Large intestine (tissue), 3 donors: ENCODE results near the gene KLHL29. TPM values are rescaled to one million over a fixed set of nuclear protein-coding genes. Genes with fewer than 3 reads are reported as not detected.

Experiments
- DNase-seq, 2 donors: peaks; one replicate each; pipeline versions ENCODE4 v3.0.0 to v3.0.0-alpha.2; 2013
- H3K27ac ChIP-seq: one replicate; pipeline ENCODE4 v1.5.1; 2013; ENCODE audit warnings: low read length
- H3K27me3 ChIP-seq: 2 replicates; pipeline ENCODE4 v1.6.1; 2013; ENCODE audit warnings: low read length; ENCODE audit not compliant: control insufficient read depth, insufficient read depth
- H3K36me3 ChIP-seq: 2 replicates; pipeline ENCODE4 v1.6.1; 2013; ENCODE audit warnings: low read length; ENCODE audit not compliant: control insufficient read depth, insufficient read depth
- H3K4me1 ChIP-seq: one replicate; pipeline ENCODE4 v1.6.1; 2013; ENCODE audit warnings: low read length; ENCODE audit not compliant: control insufficient read depth, insufficient read depth
- H3K4me3 ChIP-seq: one replicate; pipeline ENCODE4 v1.5.1; 2013; ENCODE audit warnings: low read length
- H3K9me3 ChIP-seq: one replicate; pipeline ENCODE4 v1.6.1; 2013; ENCODE audit warnings: mild to moderate bottlenecking, low read depth, low read length, moderate library complexity; ENCODE audit not compliant: control insufficient read depth
- WGBS: methylation state at CpG from one replicate; pipeline ENCODE4 v1.1.5; 2013; ENCODE audit warnings: low lambda C conversion rate; ENCODE audit not compliant: insufficient coverage; 5-methylcytosine and 5-hydroxymethylcytosine counted together
- polyA plus RNA-seq: library from polyadenylated mRNA; unstranded; fragments of 120-200 nt; gene quantifications from one replicate; pipeline ENCODE4 v1.2.1, GENCODE V29; 2013

KLHL29 gene
- polyA plus RNA-seq, 1 donor, result 5.9 TPM

DNA sequence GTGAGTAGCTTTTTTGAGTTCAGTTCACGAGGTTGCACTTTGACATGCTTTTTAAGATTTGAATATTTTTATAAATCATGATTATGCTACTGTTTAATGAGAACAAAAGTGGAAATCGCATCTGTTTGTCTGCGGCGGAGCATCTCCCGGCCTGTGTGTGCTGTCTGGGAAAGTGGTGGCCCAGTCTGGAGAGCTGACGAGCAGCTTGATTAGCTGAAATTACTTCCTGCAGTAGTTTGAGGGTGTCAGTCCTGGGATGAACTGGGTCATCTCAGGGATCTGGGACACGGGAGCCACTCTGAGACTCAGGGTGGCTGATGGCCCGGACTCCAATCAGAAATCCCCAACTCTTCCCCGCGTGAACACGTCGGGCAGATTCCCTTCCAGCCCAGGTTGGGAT lies 115.9 kb downstream of the KLHL29 start:
- 80% methylated on average over 1 of the region's 12 CpGs for WGBS
- Histone ChIP-seq H3K36me3 (no peaks in the 10 kb centered on the region), H3K27me3 (peaks cover 6% of the 10 kb centered on the region), H3K4me1 (no peaks in the 10 kb centered on the region), H3K9me3 (no peaks in the 10 kb centered on the region), H3K27ac (no peak overlapping the region), H3K4me3 (no peak overlapping the region)
- no peak for DNase-seq

DNA sequence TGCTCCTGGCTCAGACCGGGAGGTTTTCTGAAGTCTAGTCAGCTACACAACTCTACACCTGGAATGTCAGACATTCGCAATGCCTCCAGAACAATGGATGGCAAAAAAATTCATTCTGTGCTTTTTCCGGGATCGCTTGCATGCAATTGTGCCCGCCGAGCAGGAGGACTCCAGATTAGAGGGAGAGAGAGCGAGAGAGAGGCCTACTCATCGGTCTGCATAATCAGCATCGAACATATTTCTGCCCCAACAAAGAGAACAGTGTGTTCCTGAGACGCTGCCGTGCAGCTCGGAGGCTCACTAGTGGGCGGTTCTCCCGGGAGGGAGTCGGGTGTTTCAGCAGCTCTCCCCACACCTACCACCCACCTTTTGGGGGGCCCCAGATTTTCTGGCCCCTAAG lies 117.1 kb downstream of the KLHL29 start:
- Histone ChIP-seq H3K27me3 (peaks cover 6% of the 10 kb centered on the region), H3K4me3 (no peak overlapping the region), H3K27ac (no peak overlapping the region), H3K36me3 (no peaks in the 10 kb centered on the region), H3K9me3 (no peaks in the 10 kb centered on the region), H3K4me1 (no peaks in the 10 kb centered on the region)
- no CpG with 5 or more reads among the region's 15 CpGs for WGBS
- DNase-seq, result no peak

DNA sequence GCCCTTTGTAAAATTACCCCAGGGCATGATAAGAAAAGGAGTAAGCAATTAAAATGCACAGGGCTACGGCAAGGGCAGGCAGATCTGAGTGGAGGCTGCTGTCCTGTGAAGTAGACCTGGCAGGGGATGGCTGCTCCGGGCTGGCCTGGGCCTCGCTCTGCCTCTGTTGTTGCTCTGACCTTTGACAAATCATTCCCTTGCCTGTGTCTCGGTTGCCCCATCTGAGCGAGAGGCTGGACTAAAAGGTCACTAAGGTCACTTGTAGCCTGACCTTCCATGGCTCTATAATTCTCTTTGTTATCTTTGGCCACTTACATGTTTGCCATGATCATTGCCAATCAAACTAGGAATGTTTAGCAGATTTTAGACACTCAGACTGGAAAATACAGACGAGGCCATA lies 118.1 kb downstream of the KLHL29 start:
- no CpG with 5 or more reads among the region's 6 CpGs for WGBS
- H3K36me3 ChIP-seq, result no peaks in the 10 kb centered on the region
- no peak overlapping the region for H3K27ac ChIP-seq
- H3K27me3 ChIP-seq, result peaks cover 3% of the 10 kb centered on the region
- no peak for DNase-seq
- no peak overlapping the region for H3K4me3 ChIP-seq
- H3K9me3 ChIP-seq, result no peaks in the 10 kb centered on the region
- no peaks in the 10 kb centered on the region for H3K4me1 ChIP-seq

DNA sequence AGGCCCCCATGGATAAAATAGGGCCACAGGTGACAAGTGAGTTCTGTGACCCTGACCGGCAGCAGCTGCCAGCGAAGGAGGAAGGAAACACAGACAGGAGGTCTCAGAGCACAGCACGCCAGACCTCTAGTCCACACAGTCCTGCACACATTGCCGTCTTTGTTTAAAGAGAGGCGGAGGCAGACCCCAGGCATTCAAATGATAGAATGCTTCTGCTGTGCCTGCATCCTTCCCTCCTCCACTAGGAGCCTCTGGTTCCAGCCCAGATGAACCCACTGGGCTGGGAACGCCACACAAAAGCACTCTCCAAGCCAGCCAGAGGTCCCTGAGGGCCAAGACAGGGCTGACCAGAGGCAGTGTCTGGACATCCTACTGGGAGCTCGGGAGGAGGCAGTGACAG lies 118.7 kb downstream of the KLHL29 start:
- Histone ChIP-seq H3K36me3 (no peaks in the 10 kb centered on the region), H3K4me1 (no peaks in the 10 kb centered on the region), H3K4me3 (no peak overlapping the region), H3K27me3 (no peaks in the 10 kb centered on the region), H3K27ac (no peak overlapping the region), H3K9me3 (no peaks in the 10 kb centered on the region)
- no CpG with 5 or more reads among the region's 7 CpGs for WGBS
- no peak for DNase-seq

DNA sequence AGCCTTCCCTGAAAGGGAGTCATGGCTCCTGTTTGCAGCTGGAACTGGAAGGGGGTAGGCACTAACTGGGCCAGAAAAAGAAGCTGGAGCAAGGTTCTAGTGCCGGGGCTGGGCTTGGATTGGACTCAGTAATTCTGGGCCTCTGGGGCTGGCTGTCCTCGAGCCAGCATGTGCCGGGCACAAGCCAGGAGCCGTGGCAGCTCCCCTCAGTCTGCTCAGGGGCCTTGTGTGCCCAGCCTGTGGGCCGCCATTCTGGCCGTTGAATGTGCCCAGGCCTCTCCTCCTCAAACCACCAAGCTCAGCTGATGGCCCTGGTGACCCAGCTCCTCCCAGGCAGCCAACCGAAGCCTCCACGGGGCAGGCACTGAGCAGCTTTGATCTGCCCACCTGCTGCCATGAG lies 119.6 kb downstream of the KLHL29 start:
- Histone ChIP-seq H3K9me3 (no peaks in the 10 kb centered on the region), H3K27me3 (no peaks in the 10 kb centered on the region), H3K27ac (no peak overlapping the region), H3K36me3 (no peaks in the 10 kb centered on the region), H3K4me3 (no peak overlapping the region), H3K4me1 (no peaks in the 10 kb centered on the region)
- WGBS, result no CpG with 5 or more reads among the region's 8 CpGs
- no peak for DNase-seq

DNA sequence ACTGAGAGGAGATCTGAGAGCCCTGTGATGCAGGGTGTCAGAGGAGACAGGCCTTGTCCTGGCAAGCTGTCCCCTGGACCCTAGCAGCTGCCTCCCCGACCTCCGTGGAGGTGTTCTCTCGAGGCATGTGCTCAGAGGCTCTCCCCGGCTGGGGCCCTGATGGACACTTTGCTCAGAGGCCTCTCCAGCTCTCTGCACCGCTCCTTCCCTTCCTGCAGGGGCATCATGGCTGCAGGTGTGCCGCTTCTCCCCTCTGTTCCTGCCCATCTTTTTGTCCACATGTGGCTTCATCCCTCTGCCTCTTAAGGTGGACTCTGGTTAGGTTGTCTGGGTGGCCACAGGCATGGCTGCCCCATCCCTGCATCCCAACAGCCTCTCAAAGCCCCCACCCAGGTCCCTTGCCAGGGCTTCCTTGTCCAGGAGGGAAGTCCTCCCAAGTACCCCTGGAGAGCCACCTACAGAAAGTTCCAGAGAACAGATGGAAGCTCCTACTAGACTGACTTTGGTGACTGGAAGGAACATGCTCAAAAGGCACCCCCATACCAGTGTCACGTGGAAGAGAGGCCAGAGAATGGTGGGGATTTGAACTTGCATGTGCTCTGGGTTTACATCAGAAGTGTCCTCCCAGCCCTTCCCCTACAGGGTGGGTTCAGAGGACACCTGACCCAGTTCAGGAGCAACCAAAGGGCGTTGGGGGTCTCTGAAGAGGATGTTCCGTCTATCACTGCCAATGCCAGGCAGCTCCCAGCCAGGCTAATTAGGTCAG lies 120.4 kb downstream of the KLHL29 start:
- H3K9me3 ChIP-seq, result no peaks in the 10 kb centered on the region
- no peak overlapping the region for H3K27ac ChIP-seq
- no peak overlapping the region for H3K4me3 ChIP-seq
- WGBS, result no CpG with 5 or more reads among the region's 9 CpGs
- no peaks in the 10 kb centered on the region for H3K27me3 ChIP-seq
- no peak for DNase-seq
- no peaks in the 10 kb centered on the region for H3K36me3 ChIP-seq
- no peaks in the 10 kb centered on the region for H3K4me1 ChIP-seq

DNA sequence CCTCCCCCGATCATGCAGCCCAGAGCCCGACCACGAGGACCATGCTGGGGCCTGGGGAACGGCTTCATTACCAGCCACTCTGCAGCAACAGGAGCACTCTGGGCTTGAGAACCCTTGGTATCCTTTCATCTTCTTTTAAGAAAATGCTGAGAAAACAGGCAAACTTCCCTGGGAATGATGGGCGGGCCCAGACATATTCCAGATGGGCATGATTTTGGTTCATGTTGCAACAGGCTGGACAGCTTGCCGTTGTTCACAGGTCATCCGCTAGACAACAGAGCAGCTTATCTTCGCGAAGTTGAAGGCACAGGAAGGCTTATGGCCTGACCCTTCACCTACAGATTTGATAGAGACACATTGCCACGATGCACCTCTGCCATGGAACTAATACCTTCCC lies 121.0 kb downstream of the KLHL29 start:
- Histone ChIP-seq H3K9me3 (no peaks in the 10 kb centered on the region), H3K4me1 (no peaks in the 10 kb centered on the region), H3K27me3 (no peaks in the 10 kb centered on the region), H3K4me3 (no peak overlapping the region), H3K36me3 (no peaks in the 10 kb centered on the region), H3K27ac (no peak overlapping the region)
- no CpG with 5 or more reads among the region's 10 CpGs for WGBS
- no peak for DNase-seq

DNA sequence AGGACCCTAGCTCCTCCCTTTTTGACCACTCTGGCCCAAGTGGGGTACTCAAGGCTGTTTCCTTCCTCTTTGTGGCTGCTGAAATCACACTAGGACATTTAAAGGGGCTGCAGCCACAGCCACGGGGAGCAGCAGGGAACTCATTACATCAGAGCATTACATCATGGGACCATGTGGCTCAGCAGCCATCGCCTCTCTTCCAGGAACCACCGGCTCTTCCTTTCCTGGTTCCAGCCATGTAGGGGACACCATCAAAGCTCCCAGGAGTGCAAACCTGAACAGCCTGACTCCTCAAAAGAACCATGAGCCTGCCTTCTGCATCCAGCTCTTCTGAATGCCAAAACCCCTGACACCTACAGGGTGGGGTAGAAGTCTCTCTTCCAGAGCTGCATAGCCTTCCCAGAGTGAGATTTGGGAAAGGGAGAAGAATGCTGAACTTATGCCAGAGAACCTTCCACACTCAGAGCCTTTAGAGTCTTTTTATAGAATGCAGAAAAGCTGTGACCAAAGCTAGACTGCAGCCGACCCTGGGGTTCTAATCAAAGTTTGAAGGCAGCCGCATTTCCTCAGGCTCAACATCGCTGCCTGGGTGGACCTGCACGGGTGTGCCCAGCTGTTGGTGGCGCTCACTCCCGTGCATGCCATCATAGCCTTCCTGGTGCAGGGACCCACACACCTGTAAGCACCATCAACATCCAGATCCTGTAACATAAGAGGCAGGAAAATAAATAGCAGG lies 121.7 kb downstream of the KLHL29 start:
- Histone ChIP-seq H3K4me1 (no peaks in the 10 kb centered on the region), H3K27me3 (no peaks in the 10 kb centered on the region), H3K9me3 (no peaks in the 10 kb centered on the region), H3K36me3 (no peaks in the 10 kb centered on the region), H3K27ac (no peak overlapping the region), H3K4me3 (no peak overlapping the region)
- no CpG with 5 or more reads among the region's 9 CpGs for WGBS
- no peak for DNase-seq

DNA sequence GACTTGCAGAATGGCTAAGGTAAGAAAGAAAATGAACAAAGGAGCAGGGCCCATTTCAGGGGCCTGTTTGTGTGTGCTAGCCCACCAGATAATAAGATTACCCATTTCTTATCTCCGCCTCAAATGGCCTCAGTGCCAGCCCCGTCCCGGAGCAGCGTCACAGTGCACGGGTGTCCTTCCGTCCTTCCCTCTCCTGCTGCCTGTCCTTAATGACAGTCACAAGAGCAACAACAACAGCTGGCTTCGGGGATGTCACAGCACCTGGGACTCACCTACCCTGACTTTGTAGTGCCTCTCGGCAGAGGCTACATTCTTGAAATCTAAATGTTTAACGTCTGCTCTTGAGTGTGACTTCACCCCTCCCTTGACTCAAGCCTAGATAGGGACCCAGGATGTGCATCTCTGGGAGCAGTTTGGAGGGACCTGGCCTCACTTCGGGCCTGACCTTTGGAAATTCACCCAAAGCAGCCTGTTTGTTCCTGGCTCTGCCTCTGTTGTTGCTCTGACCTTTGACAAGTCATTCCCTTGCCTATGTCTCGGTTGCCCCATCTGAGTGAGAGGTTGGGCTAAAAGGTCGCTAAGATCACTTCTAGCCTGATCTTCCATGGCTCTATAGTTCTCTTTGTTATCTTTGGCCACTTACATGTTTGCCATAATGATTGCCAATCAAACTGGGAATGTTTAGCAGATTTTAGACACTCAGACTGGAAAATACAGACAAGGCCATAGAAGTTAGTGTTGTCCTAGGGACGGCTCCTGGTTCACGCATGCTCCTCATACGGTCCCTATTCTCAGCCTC lies 122.5 kb downstream of the KLHL29 start:
- 100% methylated on average over 1 of the region's 15 CpGs for WGBS
- DNase-seq, result no peak
- H3K9me3 ChIP-seq, result no peaks in the 10 kb centered on the region
- H3K27ac ChIP-seq, result no peak overlapping the region
- no peaks in the 10 kb centered on the region for H3K36me3 ChIP-seq
- H3K4me1 ChIP-seq, result no peaks in the 10 kb centered on the region
- H3K27me3 ChIP-seq, result no peaks in the 10 kb centered on the region
- no peak overlapping the region for H3K4me3 ChIP-seq

DNA sequence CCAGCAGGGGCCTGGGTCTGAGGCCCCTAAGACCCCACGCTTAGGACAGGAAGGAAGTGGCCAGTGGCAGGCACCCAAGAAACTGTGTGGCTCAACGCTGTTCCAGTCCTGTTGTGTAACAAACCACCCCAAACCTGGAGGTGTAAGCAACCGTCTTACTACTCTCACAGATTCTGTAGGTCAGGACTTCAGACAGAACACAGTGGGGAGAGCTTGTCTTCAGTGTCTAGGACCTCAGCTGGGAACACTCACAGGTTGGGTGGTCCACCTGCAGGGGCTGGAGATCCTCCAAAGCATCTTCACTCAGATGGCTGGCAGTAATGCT lies 123.0 kb downstream of the KLHL29 start:
- no peaks in the 10 kb centered on the region for H3K27me3 ChIP-seq
- no peak overlapping the region for H3K27ac ChIP-seq
- no peaks in the 10 kb centered on the region for H3K4me1 ChIP-seq
- no CpG with 5 or more reads among the region's 3 CpGs for WGBS
- H3K9me3 ChIP-seq, result no peaks in the 10 kb centered on the region
- H3K36me3 ChIP-seq, result no peaks in the 10 kb centered on the region
- H3K4me3 ChIP-seq, result no peak overlapping the region
- no peak for DNase-seq
